ENCODE data around the gene ATG7.

Gene ATG7

GRCh38 chr3:11271986-11272904 lies at the start of gene ATG7:
ATG7 (plus strand) TSS chr3:11272397; CDS start chr3:11298696, 26,299 bp downstream.
- no peak for TF ChIP-seq CTCF (IDR thresholded peaks at IDR 0.05)

GRCh38 chr3:11224010-11224409 lies 48.2 kb upstream of the ATG7 start:
- TF ChIP-seq CTCF (IDR thresholded peaks at IDR 0.05), result no peak

GRCh38 chr3:11224870-11225229 lies 47.3 kb upstream of the ATG7 start:
- no peak for TF ChIP-seq CTCF (IDR thresholded peaks at IDR 0.05)

GRCh38 chr3:11226042-11226370 lies 46.2 kb upstream of the ATG7 start:
- TF ChIP-seq CTCF (IDR thresholded peaks at IDR 0.05), result no peak

GRCh38 chr3:11228041-11228440 lies 44.2 kb upstream of the ATG7 start:
- TF ChIP-seq CTCF (IDR thresholded peaks at IDR 0.05), result no peak

GRCh38 chr3:11230125-11230524 lies 42.1 kb upstream of the ATG7 start:
- no peak for TF ChIP-seq CTCF (IDR thresholded peaks at IDR 0.05)

- no peak for TF ChIP-seq CTCF (IDR thresholded peaks at IDR 0.05)
These were observed 41.4 kb upstream of the ATG7 start for GRCh38 chr3:11230832-11231231.
